Immature natural killer cell (primary cell): ENCODE data around the gene PAM. TPM values are rescaled to one million over a fixed set of nuclear protein-coding genes. Genes with fewer than 3 reads are reported as not detected.
A peak's percentile ranks its signal among the peaks of the same experiment; 100 is the strongest.

Source experiments
- DNase-seq, 3 donors: peaks; one replicate each; pipeline ENCODE4 v3.0.0; 2022; ENCODE audit warnings: mixed read lengths in 1 of 3
- H3K27ac Mint-ChIP-seq, 6 donors: one replicate each; pipeline ENCODE4 v1.8.0; 2020; ENCODE audit warnings: mixed read lengths in 6 of 6, mild to moderate bottlenecking in 5 of 6, inconsistent platforms in 4 of 6, moderate library complexity in 3 of 6
- H3K27me3 Mint-ChIP-seq, 3 donors: one replicate each; pipeline ENCODE4 v1.8.0; 2020 to 2021; ENCODE audit warnings: low read depth in 3 of 3, mild to moderate bottlenecking in 3 of 3, mixed read lengths in 3 of 3, moderate library complexity in 3 of 3, inconsistent platforms in 1 of 3
- H3K36me3 Mint-ChIP-seq, 3 donors: one replicate each; pipeline ENCODE4 v1.8.0; 2020; ENCODE audit warnings: mixed read lengths in 3 of 3, inconsistent platforms in 2 of 3, mild to moderate bottlenecking in 2 of 3
- H3K4me1 Mint-ChIP-seq, 2 donors: one replicate each; pipeline ENCODE4 v1.8.0; 2020; ENCODE audit warnings: inconsistent platforms in 2 of 2, mild to moderate bottlenecking in 2 of 2, mixed read lengths in 2 of 2, moderate library complexity in 1 of 2
- H3K4me3 Mint-ChIP-seq, 5 donors: one replicate each; pipeline ENCODE4 v1.8.0; 2020; ENCODE audit warnings: mild to moderate bottlenecking in 5 of 5, mixed read lengths in 5 of 5, inconsistent platforms in 3 of 5, moderate library complexity in 3 of 5
- H3K9me3 Mint-ChIP-seq, 6 donors: one replicate each; pipeline ENCODE4 v1.8.0; 2020; ENCODE audit warnings: mild to moderate bottlenecking in 6 of 6, mixed read lengths in 6 of 6, inconsistent platforms in 4 of 6, moderate library complexity in 3 of 6
- polyA plus RNA-seq, 3 donors: library from polyadenylated mRNA; unstranded; fragments of 300-500 nt; fragmentation: Illumina TruSeq; gene quantifications; one replicate each; pipeline ENCODE4 v1.2.3, GENCODE V29; 2021

The PAM gene
- 10 to 100 TPM; 55.2 to 96.2 (median 95.6) TPM for polyA plus RNA-seq

GRCh38 chr5:102754767-102755431 is at the start of gene PAM:
Gene PAM, plus strand, starts transcription at chr5:102755305. Its CDS starts 110,891 bp downstream, at chr5:102866196.
- Mint-ChIP-seq H3K4me1 (peaks cover 26 to 54% of the 10 kb centered on the region in 2 donors), H3K4me3 (peak within 1 kb of the TSS; percentile 96 to 98 (median 97)), H3K9me3 (no peaks in the 10 kb centered on the region), H3K27ac (peak within 1 kb of the TSS; percentile 78 to 97 (median 92)), H3K36me3 (no peaks in the 10 kb centered on the region), H3K27me3 (peaks cover 5 to 10% (median 10%) of the 10 kb centered on the region in 3 donors)
- peak; percentile 81 to 83 (median 81) for DNase-seq

- peaks cover 0 to 5% (median 2%) of the 10 kb centered on the region in 3 donors for H3K27me3 Mint-ChIP-seq
- H3K4me1 Mint-ChIP-seq: no peaks in the 10 kb centered on the region
- H3K36me3 Mint-ChIP-seq: no peaks in the 10 kb centered on the region
- peaks cover 0 to 3% (median 0%) of the 10 kb centered on the region in 6 donors for H3K9me3 Mint-ChIP-seq
- H3K27ac Mint-ChIP-seq: no peak overlapping the region
- H3K4me3 Mint-ChIP-seq: no peak overlapping the region
- no peak for DNase-seq
Observed at GRCh38 chr5:102711525-102712385, 43.4 kb upstream of the PAM start.

- peaks cover 0 to 2% (median 0%) of the 10 kb centered on the region in 6 donors for H3K9me3 Mint-ChIP-seq
- H3K4me3 Mint-ChIP-seq: no peak overlapping the region
- H3K36me3 Mint-ChIP-seq: no peaks in the 10 kb centered on the region
- H3K4me1 Mint-ChIP-seq: no peaks in the 10 kb centered on the region
- no peak for DNase-seq
- H3K27ac Mint-ChIP-seq: no peak overlapping the region
- H3K27me3 Mint-ChIP-seq: peaks cover 0 to 5% (median 2%) of the 10 kb centered on the region in 3 donors
Observed at GRCh38 chr5:102713278-102713677, 41.8 kb upstream of the PAM start.

- H3K27ac Mint-ChIP-seq: no peak overlapping the region
- no peaks in the 10 kb centered on the region for H3K36me3 Mint-ChIP-seq
- no peak for DNase-seq
- peaks cover 0 to 5% (median 2%) of the 10 kb centered on the region in 3 donors for H3K27me3 Mint-ChIP-seq
- no peaks in the 10 kb centered on the region for H3K4me1 Mint-ChIP-seq
- H3K4me3 Mint-ChIP-seq: no peak overlapping the region
- peaks cover 0 to 2% (median 0%) of the 10 kb centered on the region in 6 donors for H3K9me3 Mint-ChIP-seq
Observed at GRCh38 chr5:102713682-102714231, 41.3 kb upstream of the PAM start.

- Mint-ChIP-seq H3K27ac (no peak overlapping the region), H3K4me3 (no peak overlapping the region), H3K4me1 (no peaks in the 10 kb centered on the region), H3K27me3 (peaks cover 1 to 3% (median 2%) of the 10 kb centered on the region in 3 donors), H3K36me3 (no peaks in the 10 kb centered on the region), H3K9me3 (peaks cover 0 to 2% (median 0%) of the 10 kb centered on the region in 6 donors)
- DNase-seq: no peak
Observed at GRCh38 chr5:102715082-102715807, 39.9 kb upstream of the PAM start.

GRCh38 chr5:102716017-102716416 is 39.1 kb upstream of the PAM start:
- Mint-ChIP-seq H3K4me3 (no peak overlapping the region), H3K27me3 (peaks cover 1 to 3% (median 2%) of the 10 kb centered on the region in 3 donors), H3K4me1 (no peaks in the 10 kb centered on the region), H3K36me3 (no peaks in the 10 kb centered on the region), H3K27ac (no peak overlapping the region), H3K9me3 (no peaks in the 10 kb centered on the region)
- DNase-seq: no peak

- Mint-ChIP-seq H3K9me3 (peaks cover 0 to 8% (median 0%) of the 10 kb centered on the region in 6 donors), H3K27ac (no peak overlapping the region), H3K27me3 (peaks cover 4 to 7% (median 6%) of the 10 kb centered on the region in 3 donors), H3K36me3 (no peaks in the 10 kb centered on the region), H3K4me3 (no peak overlapping the region), H3K4me1 (no peaks in the 10 kb centered on the region)
- no peak for DNase-seq
Observed at GRCh38 chr5:102718819-102719218, 36.3 kb upstream of the PAM start.

- peaks cover 0 to 8% (median 0%) of the 10 kb centered on the region in 6 donors for H3K9me3 Mint-ChIP-seq
- no peak overlapping the region for H3K27ac Mint-ChIP-seq
- no peak for DNase-seq
- H3K4me3 Mint-ChIP-seq: no peak overlapping the region
- no peaks in the 10 kb centered on the region for H3K4me1 Mint-ChIP-seq
- H3K27me3 Mint-ChIP-seq: peaks cover 3 to 7% (median 6%) of the 10 kb centered on the region in 3 donors
- H3K36me3 Mint-ChIP-seq: no peaks in the 10 kb centered on the region
Observed at GRCh38 chr5:102719886-102720285, 35.2 kb upstream of the PAM start.

- Mint-ChIP-seq H3K27ac (no peak overlapping the region), H3K4me3 (no peak overlapping the region), H3K9me3 (peaks cover 0 to 8% (median 0%) of the 10 kb centered on the region in 6 donors), H3K27me3 (peaks cover 4 to 7% (median 6%) of the 10 kb centered on the region in 3 donors), H3K4me1 (no peaks in the 10 kb centered on the region), H3K36me3 (no peaks in the 10 kb centered on the region)
- DNase-seq: no peak
Observed at GRCh38 chr5:102720969-102721368, 34.1 kb upstream of the PAM start.

- no peak overlapping the region for H3K27ac Mint-ChIP-seq
- no peak for DNase-seq
- H3K36me3 Mint-ChIP-seq: no peaks in the 10 kb centered on the region
- peaks cover 4 to 8% (median 5%) of the 10 kb centered on the region in 3 donors for H3K27me3 Mint-ChIP-seq
- H3K9me3 Mint-ChIP-seq: peaks cover 0 to 8% (median 0%) of the 10 kb centered on the region in 6 donors
- H3K4me1 Mint-ChIP-seq: no peaks in the 10 kb centered on the region
- H3K4me3 Mint-ChIP-seq: no peak overlapping the region
Observed at GRCh38 chr5:102722931-102723330, 32.2 kb upstream of the PAM start.

- DNase-seq: no peak
Observed at GRCh38 chr5:102731693-102732092, 23.4 kb upstream of the PAM start.

GRCh38 chr5:102733534-102733933 is 21.6 kb upstream of the PAM start:
- no peak overlapping the region for H3K4me3 Mint-ChIP-seq
- no peaks in the 10 kb centered on the region for H3K9me3 Mint-ChIP-seq

More at GRCh38 chr5:102731693-102732092, 23.4 kb upstream of the PAM start:
- Mint-ChIP-seq H3K9me3 (no peaks in the 10 kb centered on the region), H3K4me3 (no peak overlapping the region), H3K27ac (no peak overlapping the region), H3K4me1 (no peaks in the 10 kb centered on the region), H3K27me3 (peaks cover 0 to 7% (median 0%) of the 10 kb centered on the region in 3 donors), H3K36me3 (no peaks in the 10 kb centered on the region)

GRCh38 chr5:102737161-102737560 is 17.9 kb upstream of the PAM start:
- H3K4me1 Mint-ChIP-seq: no peaks in the 10 kb centered on the region
- H3K36me3 Mint-ChIP-seq: no peaks in the 10 kb centered on the region
- no peaks in the 10 kb centered on the region for H3K9me3 Mint-ChIP-seq
- H3K27ac Mint-ChIP-seq: no peak overlapping the region
- peaks cover 0 to 5% (median 0%) of the 10 kb centered on the region in 3 donors for H3K27me3 Mint-ChIP-seq
- no peak for DNase-seq
- no peak overlapping the region for H3K4me3 Mint-ChIP-seq

More at GRCh38 chr5:102733534-102733933, 21.6 kb upstream of the PAM start:
- no peak overlapping the region for H3K27ac Mint-ChIP-seq
- H3K4me1 Mint-ChIP-seq: no peaks in the 10 kb centered on the region
- H3K27me3 Mint-ChIP-seq: peaks cover 0 to under 1% (median 0%) of the 10 kb centered on the region in 3 donors
- no peak for DNase-seq
- H3K36me3 Mint-ChIP-seq: no peaks in the 10 kb centered on the region
